SK-N-SH (cell line): Measurements from ENCODE around the gene TTC23L. TPM values are rescaled to one million over a fixed set of nuclear protein-coding genes. Genes with fewer than 3 reads are reported as not detected.

ENCODE experiments used
- CTCF ChIP-seq: fragments of 200-600 bp; sonication (generic); IDR thresholded peaks from 2 replicates; pipeline ENCODE4 v1.6.1; 2017; ENCODE audit warnings: antibody characterized with exemption, mild to moderate bottlenecking, moderate library complexity
- ELF1 ChIP-seq: IDR thresholded peaks from 2 replicates; pipeline ENCODE4 v1.4.0; 2012
- EP300 ChIP-seq, 2 experiments: IDR thresholded peaks; 2 replicates each; pipeline versions ENCODE4 v1.4.0 to v1.6.1; 2012; ENCODE audit warnings: borderline replicate concordance in 1 of 2, low read depth in 1 of 2, low read length in 1 of 2
- EZH2phosphoT487 ChIP-seq: fragments of 200-600 bp; sonication (generic); IDR thresholded peaks from 2 replicates; pipeline ENCODE4 v1.6.1; 2017; ENCODE audit warnings: low read depth, mixed run types, mild to moderate bottlenecking, antibody characterized with exemption, moderate library complexity, borderline replicate concordance
- FOXJ3 ChIP-seq: sonication (generic); formaldehyde crosslinking; IDR thresholded peaks from 2 replicates; pipeline ENCODE4 v1.5.1; 2020; ENCODE audit warnings: mild to moderate bottlenecking, missing genetic modification reagents
- FOXM1 ChIP-seq: IDR thresholded peaks from 2 replicates; pipeline ENCODE4 v1.4.0; 2012; ENCODE audit warnings: low read depth, mild to moderate bottlenecking
- GABPA ChIP-seq: IDR thresholded peaks from 2 replicates; pipeline ENCODE4 v1.4.0; 2012; ENCODE audit warnings: low read depth, mild to moderate bottlenecking
- GATA2 ChIP-seq: sonication (generic); formaldehyde crosslinking; IDR thresholded peaks from 2 replicates; pipeline ENCODE4 v1.5.0; 2020; ENCODE audit warnings: mild to moderate bottlenecking, missing genetic modification reagents
- IRF3 ChIP-seq: fragments of 150-350 bp; IDR thresholded peaks from 2 replicates; pipeline ENCODE4 v1.6.1; 2016; ENCODE audit warnings: mild to moderate bottlenecking, low read depth, low read length
- MAX ChIP-seq: IDR thresholded peaks from 2 replicates; pipeline ENCODE4 v1.4.0; 2012; ENCODE audit warnings: low read depth
- MEF2A ChIP-seq: IDR thresholded peaks from 2 replicates; pipeline ENCODE4 v1.4.0; 2012; ENCODE audit warnings: low read depth, borderline replicate concordance
- MXI1 ChIP-seq: IDR thresholded peaks from 2 replicates; pipeline ENCODE4 v1.6.1; 2012; ENCODE audit warnings: mild to moderate bottlenecking, low read depth, low read length, improper control_type of control experiment
- NRF1 ChIP-seq: IDR thresholded peaks from 2 replicates; pipeline ENCODE4 v1.6.1; 2012; ENCODE audit warnings: low read depth, mild to moderate bottlenecking, low read length
- POLR2AphosphoS5 ChIP-seq: IDR thresholded peaks from 2 replicates; pipeline ENCODE4 v1.6.1; 2012; ENCODE audit warnings: low read depth, low read length
- REST ChIP-seq: IDR thresholded peaks from 2 replicates; pipeline ENCODE4 v1.6.1; 2012; ENCODE audit warnings: mild to moderate bottlenecking, low read depth, low read length, moderate library complexity
- RFX5 ChIP-seq: IDR thresholded peaks from 2 replicates; pipeline ENCODE4 v1.6.1; 2012; ENCODE audit warnings: mild to moderate bottlenecking, improper control_type of control experiment, low read length
- SIN3A ChIP-seq: IDR thresholded peaks from 2 replicates; pipeline ENCODE4 v1.6.1; 2012; ENCODE audit warnings: low read depth, mild to moderate bottlenecking, low read length, moderate library complexity, borderline replicate concordance
- SMC3 ChIP-seq: IDR thresholded peaks from 2 replicates; pipeline ENCODE4 v1.6.1; 2012; ENCODE audit warnings: low read depth, low read length, improper control_type of control experiment
- TCF12 ChIP-seq: IDR thresholded peaks from 2 replicates; pipeline ENCODE4 v1.4.0; 2012
- TEAD4 ChIP-seq: IDR thresholded peaks from 2 replicates; pipeline ENCODE4 v1.4.0; 2012; ENCODE audit warnings: mild to moderate bottlenecking, borderline replicate concordance; ENCODE audit not compliant: insufficient read depth
- USF1 ChIP-seq: IDR thresholded peaks from 2 replicates; pipeline ENCODE4 v1.4.0; 2012; ENCODE audit warnings: low read depth, borderline replicate concordance
- USF2 ChIP-seq: fragments of 150-350 bp; IDR thresholded peaks from 2 replicates; pipeline ENCODE4 v1.6.1; 2017; ENCODE audit warnings: antibody characterized with exemption, low read length, low read depth, borderline replicate concordance
- YY1 ChIP-seq: IDR thresholded peaks from 2 replicates; pipeline ENCODE4 v1.4.0; 2012; ENCODE audit warnings: low read depth, mild to moderate bottlenecking
- polyA plus RNA-seq, 3 experiments: library from polyadenylated mRNA; depleted of rRNA; stranded (reverse); fragments of >200 nt; gene quantifications; 2 replicates each; pipeline ENCODE4 v1.2.3, GENCODE V29; 2012

TTC23L gene
- polyA plus RNA-seq, 1 of the 3 experiments (the other 2 are of a cell fraction), result 0.49 TPM

- no peak for TF ChIP-seq USF2
- TF ChIP-seq RFX5, result no peak
- TF ChIP-seq GABPA, result no peak
- TF ChIP-seq ELF1, result no peak
- TF ChIP-seq NRF1, result no peak
- no peak for TF ChIP-seq GATA2 (CRISPR knock-in tag)
- TF ChIP-seq EP300 (IDR thresholded peaks at IDR 0.05; ENCODE audit: borderline replicate concordance in 1 of 2, low read depth in 1 of 2, low read length in 1 of 2), result no peak
- peak; percentile 52; the same call in 1 of the 2 replicates for TF ChIP-seq POLR2AphosphoS5
- TF ChIP-seq USF1, result no peak
- no peak for TF ChIP-seq MEF2A
- TF ChIP-seq TCF12, result no peak
- TF ChIP-seq MXI1, result no peak
- no peak for TF ChIP-seq TEAD4
- TF ChIP-seq FOXJ3 (CRISPR knock-in tag), result no peak
- TF ChIP-seq YY1, result peak; percentile 50; the same call in 1 of the 2 replicates
- no peak for TF ChIP-seq MAX
- TF ChIP-seq EZH2phosphoT487, result no peak
- no peak for TF ChIP-seq SIN3A
- TF ChIP-seq SMC3, result no peak
- no peak for TF ChIP-seq CTCF
- no peak for TF ChIP-seq IRF3
- TF ChIP-seq REST, result no peak
- TF ChIP-seq FOXM1, result no peak
Measured at GRCh38 chr5:34923694-34924461, 84.9 kb downstream of the TTC23L start (continued).
